Measurements from ENCODE around the gene ZBTB7C. TPM values are rescaled to one million over a fixed set of nuclear protein-coding genes. Genes with fewer than 3 reads are reported as not detected.

ZBTB7C gene
- total RNA-seq, 2 donors from 2014 or later: 1.3 to 2.3 TPM

GRCh38 chr18:48326901-48327675, 82.1 kb downstream of the ZBTB7C start:
- no peak for TF ChIP-seq CTCF (IDR thresholded peaks at IDR 0.05)
- WGBS, 2 donors: 81 to 84% methylated on average over 9 to 11 of the region's 11 CpGs
- ATAC-seq: no peak

GRCh38 chr18:48325115-48325665, 84.0 kb downstream of the ZBTB7C start:
- H3K27ac ChIP-seq: no peak overlapping the region
- DNase-seq: no peak
- H3K4me1 ChIP-seq: no peaks in the 10 kb centered on the region
- H3K4me3 ChIP-seq: no peak overlapping the region
- no peaks in the 10 kb centered on the region for H3K27me3 ChIP-seq
- no peaks in the 10 kb centered on the region for H3K36me3 ChIP-seq (replicated peaks in 1 of 2; ENCODE audit: insufficient read depth in 1 of 2, low read depth in 2 of 2)
- TF ChIP-seq CTCF (IDR thresholded peaks at IDR 0.05): no peak
- TF ChIP-seq POLR2A (IDR thresholded peaks at IDR 0.05): no peak
- intact Hi-C loops (cut with DNase I): no loop called here
- no peak for ATAC-seq
- 78 to 92% methylated on average over 1 of the region's 1 CpG for WGBS, 2 donors
- H3K9me3 ChIP-seq: no peaks in the 10 kb centered on the region

More at GRCh38 chr18:48326901-48327675, 82.1 kb downstream of the ZBTB7C start:
- Histone ChIP-seq H3K9me3 (no peaks in the 10 kb centered on the region), H3K4me1 (no peaks in the 10 kb centered on the region), H3K27ac (no peak overlapping the region), H3K4me3 (no peak overlapping the region), H3K27me3 (no peaks in the 10 kb centered on the region), H3K36me3 (replicated peaks in 1 of 2; ENCODE audit: insufficient read depth in 1 of 2, low read depth in 2 of 2) (no peaks in the 10 kb centered on the region)
- intact Hi-C loops (cut with DNase I): no loop called here
- no peak for DNase-seq

GRCh38 chr18:48324651-48325050, 84.5 kb downstream of the ZBTB7C start:
- 85 to 91% methylated on average over 9 of the region's 9 CpGs for WGBS, 2 donors
- DNase-seq (no peak), ATAC-seq (no peak)
- Histone ChIP-seq H3K27ac (no peak overlapping the region), H3K36me3 (replicated peaks in 1 of 2; ENCODE audit: insufficient read depth in 1 of 2, low read depth in 2 of 2) (no peaks in the 10 kb centered on the region), H3K27me3 (no peaks in the 10 kb centered on the region), H3K4me1 (no peaks in the 10 kb centered on the region), H3K9me3 (no peaks in the 10 kb centered on the region), H3K4me3 (no peak overlapping the region)
- intact Hi-C loops (cut with DNase I): no loop called here
- TF ChIP-seq CTCF (IDR thresholded peaks at IDR 0.05): no peak
- TF ChIP-seq POLR2A (IDR thresholded peaks at IDR 0.05): no peak

- Histone ChIP-seq H3K9me3 (no peaks in the 10 kb centered on the region), H3K27me3 (no peaks in the 10 kb centered on the region), H3K4me1 (no peaks in the 10 kb centered on the region), H3K27ac (no peak overlapping the region), H3K4me3 (no peak overlapping the region), H3K36me3 (replicated peaks in 1 of 2; ENCODE audit: insufficient read depth in 1 of 2, low read depth in 2 of 2) (no peaks in the 10 kb centered on the region)
- DNase-seq: no peak
- 67 to 72% methylated on average over 2 of the region's 2 CpGs for WGBS, 2 donors
- TF ChIP-seq POLR2A (IDR thresholded peaks at IDR 0.05): no peak
- no peak for TF ChIP-seq CTCF (IDR thresholded peaks at IDR 0.05)
- no peak for ATAC-seq
- intact Hi-C loops (cut with DNase I): no loop called here
Observed at GRCh38 chr18:48323151-48323550, 86.0 kb downstream of the ZBTB7C start.

- no peak for TF ChIP-seq CTCF (IDR thresholded peaks at IDR 0.05)
- TF ChIP-seq POLR2A (IDR thresholded peaks at IDR 0.05): no peak
- intact Hi-C loops (cut with DNase I): no loop called here
- ATAC-seq: no peak
- no peak overlapping the region for H3K27ac ChIP-seq
- 85 to 86% methylated on average over 6 to 7 of the region's 7 CpGs for WGBS, 2 donors
- H3K27me3 ChIP-seq: no peaks in the 10 kb centered on the region
- no peaks in the 10 kb centered on the region for H3K36me3 ChIP-seq (replicated peaks in 1 of 2; ENCODE audit: insufficient read depth in 1 of 2, low read depth in 2 of 2)
- DNase-seq: no peak
- no peaks in the 10 kb centered on the region for H3K4me1 ChIP-seq
- H3K9me3 ChIP-seq: no peaks in the 10 kb centered on the region
- H3K4me3 ChIP-seq: no peak overlapping the region
Observed at GRCh38 chr18:48321536-48321935, 87.6 kb downstream of the ZBTB7C start.

All from body of pancreas (tissue), 4 donors.